Activated gamma-delta T cell treated with Interleukin-2 at 50 U/mL for 16 hours (primary cell): Measurements from ENCODE around the gene AGPAT1.

ENCODE experiments used
- DNase-seq: peaks from one replicate; pipeline ENCODE4 v3.0.0-alpha.2; 2020

AGPAT1 gene

GRCh38 chr6:32167761-32168262, 8.1 kb downstream of the AGPAT1 start:
- DNase-seq = no peak

- DNase-seq = no peak
Observed at GRCh38 chr6:32167154-32167760, 8.6 kb downstream of the AGPAT1 start.

- DNase-seq = no peak
Observed at GRCh38 chr6:32166411-32167061, 9.3 kb downstream of the AGPAT1 start.

- no peak for DNase-seq
Observed at GRCh38 chr6:32164295-32164694, 11.6 kb downstream of the AGPAT1 start, which contains the start of gene EGFL8. TSS of gene EGFL8 (plus strand) at chr6:32164595. CDS start at chr6:32166166, 1,571 bp downstream.

- DNase-seq = no peak
Observed at GRCh38 chr6:32163559-32164258, 12.2 kb downstream of the AGPAT1 start.

GRCh38 chr6:32158052-32158451, 17.8 kb downstream of the AGPAT1 start:
- DNase-seq = no peak

- no peak for DNase-seq
Observed at GRCh38 chr6:32156891-32157290, 19.0 kb downstream of the AGPAT1 start.

GRCh38 chr6:32154514-32155161, 21.2 kb downstream of the AGPAT1 start:
- peak; percentile 62 for DNase-seq

- peak; percentile 68 for DNase-seq
Observed at GRCh38 chr6:32153564-32154513, 22.0 kb downstream of the AGPAT1 start, which contains the start of gene PPT2. TSS of gene PPT2 (plus strand) at chr6:32154141. CDS start at chr6:32154595, 454 bp downstream.

- DNase-seq = no peak
Observed at GRCh38 chr6:32152769-32153563, 22.9 kb downstream of the AGPAT1 start.

- no peak for DNase-seq
Observed at GRCh38 chr6:32151863-32152768, 23.8 kb downstream of the AGPAT1 start, which contains the start of gene PRRT1. TSS of gene PRRT1 (minus strand) at chr6:32151939. CDS start at chr6:32151827, 112 bp downstream.

GRCh38 chr6:32151181-32151862, 24.6 kb downstream of the AGPAT1 start:
- DNase-seq = no peak

GRCh38 chr6:32149932-32150870, 25.7 kb downstream of the AGPAT1 start:
- no peak for DNase-seq

GRCh38 chr6:32149092-32149755, 26.7 kb downstream of the AGPAT1 start:
- no peak for DNase-seq

- peak; percentile 69 for DNase-seq
Observed at GRCh38 chr6:32148289-32149091, 27.4 kb downstream of the AGPAT1 start.

GRCh38 chr6:32147401-32148132, 28.3 kb downstream of the AGPAT1 start:
- no peak for DNase-seq
